Neural cell (in vitro differentiated cells): ENCODE data around the gene FAM124B.

Experiments used
- CTCF ChIP-seq: fragments of 450-650 bp; IDR thresholded peaks from 2 replicates; pipeline ENCODE4 v1.5.1; 2014; ENCODE audit warnings: antibody characterized with exemption, mild to moderate bottlenecking, moderate library complexity; ENCODE audit not compliant: poor library complexity, severe bottlenecking
- EP300 ChIP-seq: fragments of 450-650 bp; conservative IDR thresholded peaks from 2 replicates; pipeline ENCODE4 v1.6.1; 2014; ENCODE audit warnings: antibody characterized with exemption, mild to moderate bottlenecking, moderate library complexity; ENCODE audit not compliant: poor library complexity, severe bottlenecking
- POLR2AphosphoS5 ChIP-seq: IDR thresholded peaks from 2 replicates; pipeline ENCODE4 v1.6.1; 2012

GRCh38 chr2:224398289-224398688 is 3.6 kb downstream of the FAM124B start:
- TF ChIP-seq CTCF (no peak), EP300 (no peak), POLR2AphosphoS5 (no peak)
